ENCODE measurements around the gene JUN. TPM values are rescaled to one million over a fixed set of nuclear protein-coding genes. Genes with fewer than 3 reads are reported as not detected.

The JUN gene
- total RNA-seq, 1 experiment from 2014 or later: 165 TPM

- DNase-seq (ENCODE audit: low read depth): peak; percentile 65
Measured at GRCh38 chr1:58783090-58783992, 506 bp downstream of the JUN start.

- peak; percentile 56 for DNase-seq (ENCODE audit: low read depth)
Measured at GRCh38 chr1:58782178-58783089, 1.4 kb downstream of the JUN start.

DNA sequence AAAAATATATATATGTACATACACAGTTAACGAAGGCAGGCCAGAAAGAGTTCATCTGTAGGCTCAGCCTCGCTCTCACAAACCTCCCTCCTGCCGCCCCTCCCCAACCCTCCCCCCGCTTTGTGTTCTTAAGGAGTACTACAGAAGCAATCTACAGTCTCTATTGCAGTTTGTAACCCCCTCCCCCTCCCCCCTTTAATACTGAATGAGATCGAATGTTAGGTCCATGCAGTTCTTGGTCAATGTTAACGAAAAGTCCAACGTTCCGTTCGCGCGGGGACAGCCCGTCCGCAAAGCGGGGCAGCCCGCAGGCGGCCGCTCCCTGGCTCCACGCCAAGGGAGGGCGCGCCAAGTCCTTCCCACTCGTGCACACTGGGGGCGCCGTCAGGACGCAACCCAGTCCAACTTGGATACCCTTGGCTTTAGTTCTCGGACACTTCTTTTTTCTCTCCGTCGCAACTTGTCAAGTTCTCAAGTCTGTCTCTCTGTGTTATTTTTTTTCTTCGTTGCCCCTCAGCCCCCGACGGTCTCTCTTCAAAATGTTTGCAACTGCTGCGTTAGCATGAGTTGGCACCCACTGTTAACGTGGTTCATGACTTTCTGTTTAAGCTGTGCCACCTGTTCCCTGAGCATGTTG, 2.2 kb downstream of the JUN start:
- DNase-seq (ENCODE audit: low read depth): peak; percentile 83

GRCh38 chr1:58780836-58781452, 2.9 kb downstream of the JUN start:
- no peak for DNase-seq (ENCODE audit: low read depth)

DNA sequence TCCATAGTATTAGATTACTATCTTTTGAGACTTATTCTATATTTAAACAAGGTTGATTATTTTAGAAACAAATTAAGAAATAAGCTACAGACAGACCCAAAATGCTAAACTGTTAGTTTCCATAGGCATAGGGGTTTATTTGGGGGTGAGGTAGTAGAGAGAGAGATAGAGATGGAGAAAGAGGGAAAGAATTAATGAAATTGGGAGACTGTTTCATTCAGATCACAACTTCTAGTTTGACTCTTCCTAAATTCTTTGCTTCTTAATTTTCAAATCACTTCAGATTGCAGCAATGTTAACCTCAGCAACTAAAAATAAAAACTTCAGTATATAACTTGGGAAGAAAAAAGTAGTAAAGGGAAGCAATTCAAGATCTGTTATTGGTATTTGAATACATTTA, 3.4 kb downstream of the JUN start:
- no peak for DNase-seq (ENCODE audit: low read depth)

DNA sequence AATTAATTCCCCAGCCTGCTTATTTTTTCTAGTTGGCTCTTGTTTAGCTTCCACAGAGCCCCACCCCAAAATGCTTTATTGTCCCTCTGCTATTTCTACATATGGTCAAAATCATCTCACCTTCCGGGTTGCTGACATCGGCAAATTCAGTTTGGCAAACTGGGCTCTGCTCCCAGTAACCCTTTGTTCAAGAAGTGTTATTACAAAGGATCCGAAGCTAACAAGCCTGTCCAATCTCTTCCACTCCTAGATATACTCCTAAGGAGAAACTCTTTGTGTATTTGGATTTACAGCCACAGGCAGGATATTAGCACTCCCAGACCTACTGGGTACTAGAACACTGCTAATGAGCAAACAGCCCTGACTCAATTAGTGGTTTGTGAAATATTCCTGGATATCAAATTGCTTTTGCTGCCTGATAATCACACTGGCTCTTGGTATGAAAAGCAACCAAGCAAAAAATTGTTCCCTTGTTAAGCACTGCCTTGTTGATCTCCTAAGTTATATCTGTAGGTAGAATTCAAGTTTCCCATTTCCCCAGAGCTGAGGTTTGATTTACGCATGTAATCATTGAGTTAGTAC, 4.0 kb downstream of the JUN start:
- DNase-seq (ENCODE audit: low read depth): peak; percentile 73

DNA sequence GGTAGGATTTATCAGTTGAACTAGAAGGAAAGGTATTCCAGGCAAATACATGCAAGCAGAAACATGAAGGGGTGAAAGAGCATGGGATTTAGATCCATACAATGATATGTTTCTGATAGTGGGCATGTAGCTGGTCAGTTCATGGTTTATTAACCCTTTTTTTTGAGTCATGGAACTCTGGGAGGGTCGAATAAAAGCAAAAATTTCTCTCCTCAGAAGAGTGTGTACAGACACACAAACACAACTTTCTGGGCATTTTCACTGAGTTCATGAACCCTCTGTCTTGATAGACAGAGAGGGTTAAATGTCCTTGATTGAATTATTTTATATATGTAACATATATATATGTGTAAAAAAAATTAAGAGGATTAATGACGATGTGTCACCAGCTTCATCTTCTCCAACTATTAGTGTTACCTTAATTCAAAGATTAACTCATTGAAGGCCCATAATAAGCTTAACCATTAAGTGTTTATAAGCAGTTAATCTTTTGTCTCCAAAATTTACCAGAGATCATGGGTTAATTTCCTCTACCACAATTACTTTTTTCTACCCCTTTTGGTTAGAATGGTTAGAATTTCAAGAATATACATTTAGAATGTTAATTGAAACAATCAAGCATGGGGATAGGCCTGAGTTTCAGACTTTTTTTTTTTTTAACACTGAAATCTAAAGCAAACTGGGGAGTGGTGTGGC, 4.6 kb downstream of the JUN start:
- DNase-seq (ENCODE audit: low read depth): no peak

DNA sequence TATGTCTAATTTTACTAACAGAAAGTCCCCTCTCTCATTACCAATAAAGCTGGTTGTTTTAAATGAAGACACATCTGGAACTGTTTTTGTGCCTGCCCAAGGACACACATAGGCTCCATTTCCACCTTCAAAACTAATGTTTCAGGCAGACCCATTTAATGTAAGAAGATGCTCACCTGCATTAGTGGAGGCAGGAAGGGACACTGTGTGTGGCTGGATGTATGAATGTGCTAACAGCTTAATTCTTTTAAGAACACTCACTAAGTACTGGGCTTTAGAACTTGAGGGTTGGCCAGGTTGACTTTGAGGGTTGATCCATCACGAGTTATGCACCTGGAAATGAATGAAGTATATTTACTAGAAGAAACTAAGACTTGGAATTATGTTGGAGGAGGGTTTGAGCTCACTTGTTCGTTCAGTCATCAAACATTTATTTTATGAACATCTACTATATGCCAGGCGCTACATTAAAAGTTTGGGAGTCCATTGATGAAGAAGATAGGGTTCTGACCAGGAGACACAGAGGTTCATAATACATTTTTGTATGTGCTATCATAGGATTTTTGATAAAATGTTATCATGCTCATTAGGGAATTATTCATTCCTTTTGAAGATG, 5.4 kb downstream of the JUN start:
- no peak for DNase-seq (ENCODE audit: low read depth)

DNA sequence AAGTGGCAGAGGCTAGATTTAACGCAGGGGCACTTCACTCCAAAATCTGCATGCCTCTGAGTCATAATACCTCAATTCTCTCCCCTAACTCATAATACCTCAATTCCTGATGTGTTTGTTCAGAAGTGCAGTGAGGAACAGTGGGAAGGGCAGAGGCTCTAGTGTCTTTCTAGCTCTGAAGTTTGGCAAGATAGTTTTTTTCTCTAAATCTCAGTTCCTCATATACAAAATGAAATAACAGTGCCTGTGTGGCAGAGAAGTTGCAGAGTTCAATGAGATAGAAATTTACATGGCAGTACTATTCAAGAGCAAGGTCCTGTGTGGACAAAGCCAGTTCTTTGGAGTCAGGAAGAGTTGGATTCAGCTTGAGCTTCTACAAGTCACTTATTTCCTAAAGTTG, 9.8 kb downstream of the JUN start:
- no peak for DNase-seq (ENCODE audit: low read depth)

DNA sequence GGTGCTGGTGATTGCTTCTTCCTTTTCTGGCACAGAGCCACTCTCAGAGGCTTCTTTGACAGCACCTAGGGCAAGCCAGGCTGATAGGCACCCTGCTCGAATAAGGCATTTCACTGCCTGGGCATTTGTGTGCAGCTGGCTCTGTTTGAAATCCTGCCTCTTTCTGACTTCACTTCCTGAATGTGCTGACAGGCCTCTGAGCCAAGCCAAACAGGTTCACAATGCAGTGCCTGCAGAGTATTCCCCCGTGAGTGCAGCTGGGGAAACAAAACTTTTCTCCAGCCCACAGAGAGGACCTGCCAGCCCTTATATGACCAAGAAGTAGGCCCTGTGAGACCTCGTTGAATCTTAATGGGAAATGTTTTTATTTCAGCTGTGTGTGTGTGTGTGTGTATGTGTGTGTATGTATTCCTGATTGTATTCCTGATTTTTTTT, 10.4 kb downstream of the JUN start:
- DNase-seq (ENCODE audit: low read depth): peak; percentile 78

- no peak for DNase-seq (ENCODE audit: low read depth)
Measured at GRCh38 chr1:58769809-58770320, 14.0 kb downstream of the JUN start.

- peak; percentile 76 for DNase-seq (ENCODE audit: low read depth)
Measured at GRCh38 chr1:58768971-58769808, 14.7 kb downstream of the JUN start.

- no peak for DNase-seq (ENCODE audit: low read depth)
Measured at GRCh38 chr1:58768191-58768731, 15.6 kb downstream of the JUN start.

DNA sequence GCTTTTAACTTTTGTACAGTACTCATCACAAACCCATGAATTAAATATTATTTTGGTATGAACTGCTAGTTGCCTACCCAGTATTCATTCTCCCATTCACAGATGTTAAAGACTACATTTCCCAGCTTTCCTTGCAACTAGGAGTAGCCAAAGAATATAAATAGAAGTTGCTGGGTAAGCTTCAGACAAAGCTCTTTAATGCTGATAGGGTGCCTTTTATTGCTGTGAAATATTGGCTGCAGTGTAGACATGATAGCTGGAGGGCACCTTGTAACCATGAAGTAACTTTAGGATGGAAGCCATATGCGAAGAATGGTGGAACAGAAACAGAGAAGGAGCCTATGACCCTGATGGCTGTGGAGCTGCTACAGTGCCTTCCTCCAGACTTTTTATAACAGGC, 16.7 kb downstream of the JUN start:
- DNase-seq (ENCODE audit: low read depth): no peak

DNA sequence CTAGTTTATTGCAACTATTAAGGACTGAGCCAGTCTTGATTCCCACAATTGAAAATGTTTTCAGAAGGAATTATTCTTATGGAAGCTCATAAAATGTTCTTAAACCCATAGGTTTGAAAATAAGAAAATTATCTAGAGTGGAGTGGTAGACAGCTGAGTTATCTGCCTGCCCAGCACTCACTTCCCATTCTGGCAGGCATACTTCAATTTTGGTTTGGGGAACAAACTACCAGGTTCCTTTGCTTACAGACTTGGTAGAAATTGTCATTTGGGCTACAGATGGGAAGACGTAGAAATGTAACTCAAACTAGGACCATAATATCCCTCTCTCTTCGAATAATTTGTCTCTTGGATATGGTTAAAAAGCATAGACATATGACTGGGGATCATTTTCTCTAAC, 18.4 kb downstream of the JUN start:
- no peak for DNase-seq (ENCODE audit: low read depth)

- peak; percentile 46 for DNase-seq (ENCODE audit: low read depth)
Measured at GRCh38 chr1:58765006-58765405, 18.8 kb downstream of the JUN start.

- DNase-seq (ENCODE audit: low read depth): peak; percentile 79
Measured at GRCh38 chr1:58764294-58764978, 19.4 kb downstream of the JUN start.

- DNase-seq (ENCODE audit: low read depth): peak; percentile 90
Measured at GRCh38 chr1:58763214-58763613, 20.6 kb downstream of the JUN start.
